Vagina (tissue), 2 donors: ENCODE results near the gene ZBTB25. TPM values are rescaled to one million over a fixed set of nuclear protein-coding genes. Genes with fewer than 3 reads are reported as not detected.

Experiments used
- DNase-seq, 2 donors: peaks; one replicate each; pipeline ENCODE4 v3.0.0-alpha.2; 2017; ENCODE audit errors: extremely low spot score in 2 of 2
- H3K27ac ChIP-seq: fragments of 200-600 bp; sonication (generic); one replicate; pipeline ENCODE4 v1.5.1; 2019
- H3K27me3 ChIP-seq: fragments of 200-600 bp; sonication (generic); one replicate; pipeline ENCODE4 v1.5.1; 2019
- H3K36me3 ChIP-seq, 2 donors: fragments of 200-600 bp; sonication (generic); one replicate each; pipeline ENCODE4 v1.5.1; 2017 to 2019
- H3K4me1 ChIP-seq: fragments of 200-600 bp; sonication (generic); one replicate; pipeline ENCODE4 v1.5.1; 2019
- H3K4me3 ChIP-seq, 2 donors: fragments of 200-600 bp; sonication (generic); 1 replicate in 1 of 2; 2 replicates in 1 of 2; pipeline ENCODE4 v1.5.1; 2016 to 2019
- H3K9me3 ChIP-seq: fragments of 200-600 bp; sonication (generic); one replicate; pipeline ENCODE4 v1.5.1; 2019
- CTCF ChIP-seq, 3 experiments: fragments of 450-650 bp in 2 of 3; fragments of 200-600 bp in 1 of 3; sonication (generic) in 1 of 3; IDR thresholded peaks; one replicate each; pipeline ENCODE4 v1.5.1; 2017 to 2019; ENCODE audit warnings: antibody characterized with exemption in 3 of 3, mild to moderate bottlenecking in 2 of 3, moderate library complexity in 2 of 3
- POLR2A ChIP-seq, 2 donors: fragments of 450-650 bp; IDR thresholded peaks; one replicate each; pipeline ENCODE4 v1.6.1; 2017; ENCODE audit warnings: antibody characterized with exemption in 2 of 2, mild to moderate bottlenecking in 2 of 2, moderate library complexity in 2 of 2
- POLR2AphosphoS5 ChIP-seq, 2 donors: sonication (generic); formaldehyde crosslinking; IDR thresholded peaks; one replicate each; pipeline ENCODE4 v1.9.0; 2017; ENCODE audit warnings: antibody characterized with exemption in 2 of 2, mild to moderate bottlenecking in 2 of 2, low read depth in 1 of 2; ENCODE audit not compliant: insufficient read depth in 1 of 2
- intact Hi-C: fragments of 100-400 bp; cut with DNase I; formaldehyde crosslinking; loops from one replicate; pipeline ENCODE4 v1.15.1; 2023
- total RNA-seq: library from RNA; depleted of rRNA; stranded (reverse); fragments of >200 nt; gene quantifications from one replicate; pipeline ENCODE4 v1.2.3, GENCODE V29; 2016

Gene ZBTB25
- total RNA-seq, 1 donor from 2014 or later, result 11.3 TPM

- Histone ChIP-seq H3K9me3 (no peaks in the 10 kb centered on the region), H3K36me3 (peaks cover 0 to 25% of the 10 kb centered on the region in 2 donors), H3K4me1 (no peaks in the 10 kb centered on the region), H3K27ac (no peak overlapping the region), H3K4me3 (no peak overlapping the region), H3K27me3 (no peaks in the 10 kb centered on the region)
- no peak for TF ChIP-seq POLR2A (IDR thresholded peaks at IDR 0.05)
- TF ChIP-seq CTCF (IDR thresholded peaks at IDR 0.05), result no peak
- no peak for TF ChIP-seq POLR2AphosphoS5 (IDR thresholded peaks at IDR 0.05; ENCODE audit: insufficient read depth in 1 of 2, low read depth in 1 of 2)
- no peak for DNase-seq
- intact Hi-C loops, result no loop called here
Observed at GRCh38 chr14:64450255-64450654, 53.4 kb downstream of the ZBTB25 start.

- Histone ChIP-seq H3K36me3 (peaks cover 0 to 6% of the 10 kb centered on the region in 2 donors), H3K9me3 (no peaks in the 10 kb centered on the region), H3K4me3 (no peak overlapping the region), H3K27me3 (no peaks in the 10 kb centered on the region), H3K27ac (no peak overlapping the region), H3K4me1 (no peaks in the 10 kb centered on the region)
- no peak for DNase-seq
- intact Hi-C loops, result no loop called here
- TF ChIP-seq POLR2AphosphoS5 (IDR thresholded peaks at IDR 0.05; ENCODE audit: insufficient read depth in 1 of 2, low read depth in 1 of 2) (no peak), POLR2A (IDR thresholded peaks at IDR 0.05) (no peak), CTCF (IDR thresholded peaks at IDR 0.05) (no peak)
Observed at GRCh38 chr14:64447876-64448670, 55.6 kb downstream of the ZBTB25 start.

- DNase-seq, result peak in 1 of 2 donors; percentile 47
- Histone ChIP-seq H3K4me1 (no peaks in the 10 kb centered on the region), H3K27ac (peak overlapping the region; percentile 6), H3K27me3 (no peaks in the 10 kb centered on the region), H3K9me3 (no peaks in the 10 kb centered on the region), H3K4me3 (no peak overlapping the region), H3K36me3 (peaks cover 0 to 9% of the 10 kb centered on the region in 2 donors)
- TF ChIP-seq POLR2A (IDR thresholded peaks at IDR 0.05) (no peak), POLR2AphosphoS5 (IDR thresholded peaks at IDR 0.05; ENCODE audit: insufficient read depth in 1 of 2, low read depth in 1 of 2) (no peak), CTCF (IDR thresholded peaks at IDR 0.05) (no peak)
- intact Hi-C loops, result no loop called here
Observed at GRCh38 chr14:64444984-64445845, 58.4 kb downstream of the ZBTB25 start.

- Histone ChIP-seq H3K9me3 (no peaks in the 10 kb centered on the region), H3K4me3 (no peak overlapping the region), H3K36me3 (peaks cover 0 to 9% of the 10 kb centered on the region in 2 donors), H3K27me3 (no peaks in the 10 kb centered on the region), H3K4me1 (no peaks in the 10 kb centered on the region), H3K27ac (no peak overlapping the region)
- intact Hi-C loops, result no loop called here
- TF ChIP-seq POLR2AphosphoS5 (IDR thresholded peaks at IDR 0.05; ENCODE audit: insufficient read depth in 1 of 2, low read depth in 1 of 2) (no peak), CTCF (IDR thresholded peaks at IDR 0.05) (no peak), POLR2A (IDR thresholded peaks at IDR 0.05) (no peak)
- DNase-seq, result no peak
Observed at GRCh38 chr14:64444140-64444539, 59.5 kb downstream of the ZBTB25 start.
